Measurements from ENCODE around the gene ZNF451. TPM values are rescaled to one million over a fixed set of nuclear protein-coding genes. Genes with fewer than 3 reads are reported as not detected.

Gene ZNF451
- total RNA-seq, 1 donor from 2014 or later = 56.0 TPM

GRCh38 chr6:57205550-57206328 lies 115.8 kb downstream of the ZNF451 start:
- Histone ChIP-seq H3K9me3 (no peaks in the 10 kb centered on the region), H3K27me3 (no peaks in the 10 kb centered on the region), H3K36me3 (no peaks in the 10 kb centered on the region), H3K27ac (no peak overlapping the region), H3K4me3 (no peak overlapping the region), H3K4me1 (no peaks in the 10 kb centered on the region)
- ATAC-seq = no peak
- DNase-seq = no peak
- intact Hi-C loops (cut with DNase I) = no loop called here
- no peak for TF ChIP-seq CTCF (IDR thresholded peaks at IDR 0.05)

- Histone ChIP-seq H3K4me1 (no peaks in the 10 kb centered on the region), H3K27ac (no peak overlapping the region), H3K27me3 (no peaks in the 10 kb centered on the region), H3K9me3 (no peaks in the 10 kb centered on the region), H3K4me3 (no peak overlapping the region), H3K36me3 (no peaks in the 10 kb centered on the region)
- no peak for TF ChIP-seq CTCF (IDR thresholded peaks at IDR 0.05)
- DNase-seq = no peak
- no peak for ATAC-seq
- intact Hi-C loops (cut with DNase I) = no loop called here
These were observed 117.2 kb downstream of the ZNF451 start for GRCh38 chr6:57207141-57207540.

- DNase-seq (no peak), ATAC-seq (no peak)
- H3K27me3 ChIP-seq = no peaks in the 10 kb centered on the region
- no peak for TF ChIP-seq CTCF (IDR thresholded peaks at IDR 0.05)
- H3K9me3 ChIP-seq = no peaks in the 10 kb centered on the region
- H3K4me1 ChIP-seq = no peaks in the 10 kb centered on the region
- intact Hi-C loops (cut with DNase I) = no loop called here
- no peak overlapping the region for H3K27ac ChIP-seq
- H3K4me3 ChIP-seq = no peak overlapping the region
- H3K36me3 ChIP-seq = no peaks in the 10 kb centered on the region
These were observed 117.9 kb downstream of the ZNF451 start for GRCh38 chr6:57207872-57208271.

- TF ChIP-seq CTCF (IDR thresholded peaks at IDR 0.05) = no peak
These were observed 119.0 kb downstream of the ZNF451 start for GRCh38 chr6:57209030-57209429.

GRCh38 chr6:57210060-57210459 lies 120.1 kb downstream of the ZNF451 start:
- Histone ChIP-seq H3K27ac (no peak overlapping the region), H3K9me3 (no peaks in the 10 kb centered on the region), H3K4me1 (no peaks in the 10 kb centered on the region), H3K27me3 (no peaks in the 10 kb centered on the region), H3K36me3 (no peaks in the 10 kb centered on the region), H3K4me3 (no peak overlapping the region)
- ATAC-seq (no peak), DNase-seq (no peak)
- no peak for TF ChIP-seq CTCF (IDR thresholded peaks at IDR 0.05)
- intact Hi-C loops (cut with DNase I) = no loop called here

More at GRCh38 chr6:57209030-57209429, 119.0 kb downstream of the ZNF451 start:
- no peak for DNase-seq
- H3K27ac ChIP-seq = no peak overlapping the region
- H3K9me3 ChIP-seq = no peaks in the 10 kb centered on the region
- intact Hi-C loops (cut with DNase I) = no loop called here
- H3K27me3 ChIP-seq = no peaks in the 10 kb centered on the region
- H3K4me1 ChIP-seq = no peaks in the 10 kb centered on the region
- no peak overlapping the region for H3K4me3 ChIP-seq
- ATAC-seq = no peak
- H3K36me3 ChIP-seq = no peaks in the 10 kb centered on the region

Measured in upper lobe of right lung (tissue), 1 donor.